Measurements from ENCODE around the gene ALS2. TPM values are rescaled to one million over a fixed set of nuclear protein-coding genes. Genes with fewer than 3 reads are reported as not detected.
A peak's percentile ranks its signal among the peaks of the same experiment; 100 is the strongest.

The ALS2 gene
- total RNA-seq, 1 donor from 2014 or later = 48.1 TPM

DNA sequence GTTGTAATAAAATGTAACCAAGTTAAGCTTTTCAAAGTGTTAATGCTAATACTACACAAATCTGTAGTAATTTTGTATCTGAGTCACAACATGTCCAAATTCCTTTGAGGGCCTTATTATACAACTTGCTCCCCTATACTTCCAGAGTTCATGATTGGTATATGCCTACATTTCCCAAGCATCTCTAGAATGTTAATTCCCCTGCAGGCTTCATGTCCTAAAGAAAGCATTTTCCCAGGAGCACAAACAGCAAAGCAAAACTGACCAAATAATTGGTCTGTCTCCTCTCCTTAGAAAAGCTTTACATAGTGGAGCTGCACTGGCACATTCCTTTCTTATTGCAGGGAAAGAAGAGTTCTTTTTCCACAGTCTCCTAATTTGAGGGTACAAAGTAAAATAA lies 3.7 kb downstream of the ALS2 start:
- Mint-ChIP-seq H3K36me3 (ENCODE audit: insufficient read depth) (no peaks in the 10 kb centered on the region), H3K9me3 (ENCODE audit: low read depth) (no peaks in the 10 kb centered on the region), H3K27me3 (no peaks in the 10 kb centered on the region), H3K4me1 (ENCODE audit: low read depth) (peaks cover 44% of the 10 kb centered on the region), H3K4me3 (ENCODE audit: low read depth) (no peak overlapping the region), H3K27ac (no peak overlapping the region)
- TF ChIP-seq, protein P1, sequence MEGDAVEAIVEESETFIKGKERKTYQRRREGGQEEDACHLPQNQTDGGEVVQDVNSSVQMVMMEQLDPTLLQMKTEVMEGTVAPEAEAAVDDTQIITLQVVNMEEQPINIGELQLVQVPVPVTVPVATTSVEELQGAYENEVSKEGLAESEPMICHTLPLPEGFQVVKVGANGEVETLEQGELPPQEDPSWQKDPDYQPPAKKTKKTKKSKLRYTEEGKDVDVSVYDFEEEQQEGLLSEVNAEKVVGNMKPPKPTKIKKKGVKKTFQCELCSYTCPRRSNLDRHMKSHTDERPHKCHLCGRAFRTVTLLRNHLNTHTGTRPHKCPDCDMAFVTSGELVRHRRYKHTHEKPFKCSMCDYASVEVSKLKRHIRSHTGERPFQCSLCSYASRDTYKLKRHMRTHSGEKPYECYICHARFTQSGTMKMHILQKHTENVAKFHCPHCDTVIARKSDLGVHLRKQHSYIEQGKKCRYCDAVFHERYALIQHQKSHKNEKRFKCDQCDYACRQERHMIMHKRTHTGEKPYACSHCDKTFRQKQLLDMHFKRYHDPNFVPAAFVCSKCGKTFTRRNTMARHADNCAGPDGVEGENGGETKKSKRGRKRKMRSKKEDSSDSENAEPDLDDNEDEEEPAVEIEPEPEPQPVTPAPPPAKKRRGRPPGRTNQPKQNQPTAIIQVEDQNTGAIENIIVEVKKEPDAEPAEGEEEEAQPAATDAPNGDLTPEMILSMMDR (IDR thresholded peaks at IDR 0.05; ENCODE audit: unreplicated experiment) = no peak
- DNase-seq (ENCODE audit: low spot score, unreplicated experiment) = no peak

DNA sequence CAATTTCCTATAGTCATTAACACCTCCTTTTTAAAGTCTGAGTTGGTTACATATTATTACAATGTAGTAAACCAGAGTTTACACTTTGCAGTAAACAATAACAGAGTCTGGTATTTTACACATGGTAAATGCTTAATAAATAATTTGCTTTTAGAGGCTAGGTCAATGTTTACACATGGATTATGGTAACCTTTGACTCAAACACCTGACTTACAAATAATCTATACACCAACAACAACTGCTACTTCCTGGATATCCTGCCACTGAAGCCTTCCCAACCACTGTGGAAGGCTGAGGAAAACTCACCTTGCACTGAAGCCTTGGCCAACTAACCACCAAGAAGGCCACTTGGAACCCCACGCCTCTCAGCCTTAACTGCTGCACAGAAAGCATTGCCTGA lies 5.4 kb downstream of the ALS2 start:
- H3K27me3 Mint-ChIP-seq = no peaks in the 10 kb centered on the region

DNA sequence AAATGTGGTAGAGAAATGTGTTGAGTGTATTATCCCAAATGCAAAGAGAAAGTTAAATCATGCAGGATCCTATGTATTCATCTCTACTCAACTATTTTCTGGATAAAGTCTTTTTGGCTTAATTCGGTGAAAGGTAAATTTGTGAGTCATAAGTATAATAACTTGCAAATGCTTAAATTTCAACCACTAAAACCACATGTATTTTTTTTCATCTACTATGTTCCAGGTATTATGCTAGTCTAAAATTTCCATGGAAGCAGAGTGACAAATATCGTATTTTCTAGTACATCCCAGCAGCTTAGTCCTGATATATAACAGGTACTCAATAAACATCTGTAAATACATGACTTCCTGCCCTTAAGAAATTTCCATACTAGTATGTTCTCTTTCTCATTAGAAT lies 6.2 kb downstream of the ALS2 start:
- H3K36me3 Mint-ChIP-seq (ENCODE audit: insufficient read depth) = peaks cover 1% of the 10 kb centered on the region
- TF ChIP-seq, protein P1 (IDR thresholded peaks at IDR 0.05; ENCODE audit: unreplicated experiment) = no peak
- peaks cover 31% of the 10 kb centered on the region for H3K4me1 Mint-ChIP-seq (ENCODE audit: low read depth)
- H3K27me3 Mint-ChIP-seq = no peaks in the 10 kb centered on the region
- H3K4me3 Mint-ChIP-seq (ENCODE audit: low read depth) = no peak overlapping the region
- no peaks in the 10 kb centered on the region for H3K9me3 Mint-ChIP-seq (ENCODE audit: low read depth)
- DNase-seq (ENCODE audit: low spot score, unreplicated experiment) = no peak
- no peak overlapping the region for H3K27ac Mint-ChIP-seq

More for the DNA sequence above, 5.4 kb downstream of the ALS2 start:
- DNase-seq (ENCODE audit: low spot score, unreplicated experiment) = no peak
- peaks cover 38% of the 10 kb centered on the region for H3K4me1 Mint-ChIP-seq (ENCODE audit: low read depth)
- no peak overlapping the region for H3K4me3 Mint-ChIP-seq (ENCODE audit: low read depth)
- peaks cover 1% of the 10 kb centered on the region for H3K36me3 Mint-ChIP-seq (ENCODE audit: insufficient read depth)
- peak overlapping the region; percentile 63 for H3K27ac Mint-ChIP-seq
- TF ChIP-seq, protein P1 (IDR thresholded peaks at IDR 0.05; ENCODE audit: unreplicated experiment) = no peak
- H3K9me3 Mint-ChIP-seq (ENCODE audit: low read depth) = no peaks in the 10 kb centered on the region

DNA sequence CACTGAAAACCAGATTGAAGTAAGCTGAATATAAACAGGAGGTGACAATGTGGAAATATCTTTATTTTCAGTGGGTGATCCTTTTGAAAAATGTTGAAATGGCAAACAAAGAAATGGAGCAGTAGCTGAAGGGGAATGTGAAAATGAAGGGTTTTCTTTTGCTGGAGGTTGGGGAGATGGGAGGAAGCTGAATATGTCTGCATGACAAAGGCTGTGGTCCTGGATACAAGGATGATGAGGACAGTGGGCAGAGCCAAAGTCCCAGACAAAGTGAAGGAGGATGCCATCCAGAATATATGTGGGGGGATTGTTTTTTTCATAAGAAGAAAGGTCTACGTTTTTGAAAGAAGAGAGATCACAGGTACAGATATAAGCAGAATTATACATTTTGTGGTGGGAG lies 6.7 kb downstream of the ALS2 start:
- no peak overlapping the region for H3K27ac Mint-ChIP-seq
- peaks cover 29% of the 10 kb centered on the region for H3K4me1 Mint-ChIP-seq (ENCODE audit: low read depth)
- TF ChIP-seq, protein P1 (IDR thresholded peaks at IDR 0.05; ENCODE audit: unreplicated experiment) = no peak
- DNase-seq (ENCODE audit: low spot score, unreplicated experiment) = no peak
- no peak overlapping the region for H3K4me3 Mint-ChIP-seq (ENCODE audit: low read depth)
- no peaks in the 10 kb centered on the region for H3K9me3 Mint-ChIP-seq (ENCODE audit: low read depth)
- no peaks in the 10 kb centered on the region for H3K27me3 Mint-ChIP-seq
- H3K36me3 Mint-ChIP-seq (ENCODE audit: insufficient read depth) = peaks cover 1% of the 10 kb centered on the region

DNA sequence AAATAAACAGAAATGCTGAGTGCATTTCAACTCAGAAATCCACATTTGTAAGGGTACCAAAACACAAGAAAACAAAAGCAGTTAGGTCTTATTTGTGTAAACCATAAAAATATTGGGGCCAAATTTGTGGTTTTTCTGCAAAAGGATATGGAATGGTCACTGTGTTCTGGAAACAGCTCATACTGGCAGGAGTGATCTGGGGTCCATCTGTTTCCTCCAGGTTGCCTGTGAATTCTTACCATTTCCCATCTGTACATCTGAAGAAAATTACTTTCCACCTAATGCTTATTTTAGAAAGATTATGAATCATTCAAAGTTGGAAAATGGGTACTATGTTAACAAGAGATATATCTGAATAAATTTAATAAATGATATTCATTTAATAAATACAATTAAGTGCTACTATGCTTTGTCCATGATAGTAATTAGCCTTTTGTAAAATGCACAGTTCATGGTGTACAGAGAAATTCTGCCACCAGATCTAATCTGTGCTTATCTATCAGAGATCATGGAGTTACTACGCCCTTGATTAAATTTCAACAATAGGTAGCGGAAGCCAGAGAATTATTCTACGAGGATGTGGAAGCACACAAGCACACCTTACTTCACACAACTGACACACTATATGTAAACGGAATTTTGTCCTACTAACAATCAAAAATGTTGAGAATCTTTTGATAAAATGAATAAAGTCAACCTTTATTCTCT lies 10.9 kb downstream of the ALS2 start:
- Mint-ChIP-seq H3K27me3 (no peaks in the 10 kb centered on the region), H3K4me3 (ENCODE audit: low read depth) (no peak overlapping the region), H3K9me3 (ENCODE audit: low read depth) (peaks cover 3% of the 10 kb centered on the region), H3K4me1 (ENCODE audit: low read depth) (peaks cover 5% of the 10 kb centered on the region), H3K36me3 (ENCODE audit: insufficient read depth) (peaks cover 7% of the 10 kb centered on the region), H3K27ac (no peak overlapping the region)
- DNase-seq (ENCODE audit: low spot score, unreplicated experiment) = no peak
- TF ChIP-seq, protein P1 (IDR thresholded peaks at IDR 0.05; ENCODE audit: unreplicated experiment) = no peak

All from progenitor cell of endocrine pancreas (in vitro differentiated cells).